Fibroblast of mammary gland (primary cell): ENCODE measurements around the gene PYGM.

Experiments
- DNase-seq: peaks from one replicate; pipeline ENCODE4 v3.0.0-alpha.2; 2010; ENCODE audit warnings: low read depth
- H3K4me3 ChIP-seq: 2 replicates; pipeline ENCODE4 v1.5.1; 2011; ENCODE audit warnings: low read depth, mild to moderate bottlenecking, low read length, moderate library complexity; ENCODE audit not compliant: control insufficient read depth
- CTCF ChIP-seq: conservative IDR thresholded peaks from 2 replicates; pipeline ENCODE4 v1.5.1; 2011; ENCODE audit warnings: low read depth, low read length, inconsistent platforms; ENCODE audit not compliant: control insufficient read depth, insufficient read depth

The PYGM gene

GRCh38 chr11:64697663-64698375, 62.0 kb downstream of the PYGM start:
- DNase-seq, result no peak
- TF ChIP-seq CTCF, result no peak
- no peak overlapping the region for H3K4me3 ChIP-seq
